ENCODE data around the gene MTLN.
"Not testable (repeated sequence)": the region's sequence is repeated elsewhere in the genome, so short reads cannot be mapped to it uniquely, and the experiment has no call there.

Gene MTLN

DNA sequence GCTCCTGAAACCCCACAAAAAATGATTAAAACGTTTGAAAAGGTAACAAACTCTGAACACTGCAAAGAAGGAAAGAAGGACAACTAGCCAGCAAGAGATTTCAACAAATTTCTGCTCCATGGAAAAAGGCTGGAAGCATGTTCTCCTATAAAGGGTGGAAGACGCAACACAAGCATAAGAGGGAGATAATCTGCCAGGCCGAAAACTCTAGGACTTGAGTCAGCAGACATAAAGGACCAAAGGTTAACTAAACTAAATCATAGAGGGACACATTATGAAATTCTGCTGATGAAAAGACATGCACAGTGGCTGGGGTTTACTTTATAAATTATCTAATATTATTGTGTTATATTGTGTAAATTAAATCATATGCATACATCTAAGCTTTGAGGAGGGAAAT is 14.3 kb downstream of the MTLN start:
- DNase-seq (ENCODE audit: low spot score): no peak

DNA sequence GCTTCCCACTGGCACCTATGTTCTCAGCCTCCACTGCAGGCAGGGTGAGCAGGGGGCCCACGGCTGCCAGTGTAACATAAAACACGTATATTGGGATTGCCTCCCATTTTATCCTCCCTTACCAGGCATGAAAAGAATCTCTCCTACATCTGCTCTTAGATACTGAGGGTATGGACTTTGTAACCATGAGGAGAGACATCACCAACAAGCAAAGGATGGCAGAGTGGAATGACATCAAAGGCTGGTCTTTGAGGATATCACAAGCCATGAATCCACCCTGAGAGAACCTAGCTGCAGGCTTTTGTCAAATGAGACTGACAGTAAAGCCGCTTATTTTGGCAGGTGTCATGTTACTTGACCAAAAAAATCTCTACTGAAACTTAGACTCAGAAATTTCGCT is 14.9 kb downstream of the MTLN start:
- no peak for DNase-seq (ENCODE audit: low spot score)

- not testable (repeated sequence) for DNase-seq (ENCODE audit: low spot score)
Observed at GRCh38 chr2:110190169-110190568, 22.2 kb downstream of the MTLN start.

GRCh38 chr2:110182449-110182848 is 29.9 kb downstream of the MTLN start:
- no peak for DNase-seq (ENCODE audit: low spot score)

DNA sequence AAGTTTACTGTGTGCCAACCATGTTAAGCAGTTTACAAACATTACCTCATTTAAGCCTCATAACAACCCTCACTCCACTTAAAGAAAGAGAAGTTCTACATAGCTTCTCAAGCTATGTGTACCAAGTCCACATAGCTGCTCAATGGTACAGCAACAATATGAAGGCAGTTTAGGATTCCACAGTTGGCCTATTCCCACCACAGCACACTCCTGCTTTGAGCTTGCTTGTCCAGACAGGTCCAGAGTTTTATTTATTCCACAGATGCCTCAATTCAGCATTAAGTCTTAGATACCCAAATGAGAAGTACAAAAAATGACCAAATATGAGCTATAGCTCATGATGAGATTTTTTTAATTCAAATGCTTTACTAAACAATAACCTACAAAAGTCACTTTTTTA is 32.3 kb downstream of the MTLN start:
- no peak for DNase-seq (ENCODE audit: low spot score)

- DNase-seq (ENCODE audit: low spot score): no peak
Observed at GRCh38 chr2:110173523-110173922, 38.8 kb downstream of the MTLN start.

DNA sequence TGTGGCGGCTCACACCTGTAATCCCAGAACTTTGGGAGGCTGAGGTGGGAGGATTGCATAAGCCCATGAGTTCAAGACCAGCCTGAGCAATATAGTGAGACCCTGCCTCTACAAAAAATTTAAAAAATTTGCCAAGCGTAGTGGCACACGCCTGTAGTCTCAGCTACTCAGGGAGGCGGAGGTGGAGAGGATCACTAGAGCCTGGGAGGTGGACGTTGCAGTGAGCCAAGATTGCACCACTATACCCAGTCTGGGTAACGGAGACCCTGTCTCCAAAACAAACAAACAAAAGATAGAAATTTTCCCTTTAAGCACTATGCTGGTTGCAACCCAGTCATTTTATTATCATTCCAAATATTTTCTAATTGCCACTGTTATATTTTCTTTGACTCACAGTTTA is 39.8 kb downstream of the MTLN start:
- DNase-seq (ENCODE audit: low spot score): no peak

DNA sequence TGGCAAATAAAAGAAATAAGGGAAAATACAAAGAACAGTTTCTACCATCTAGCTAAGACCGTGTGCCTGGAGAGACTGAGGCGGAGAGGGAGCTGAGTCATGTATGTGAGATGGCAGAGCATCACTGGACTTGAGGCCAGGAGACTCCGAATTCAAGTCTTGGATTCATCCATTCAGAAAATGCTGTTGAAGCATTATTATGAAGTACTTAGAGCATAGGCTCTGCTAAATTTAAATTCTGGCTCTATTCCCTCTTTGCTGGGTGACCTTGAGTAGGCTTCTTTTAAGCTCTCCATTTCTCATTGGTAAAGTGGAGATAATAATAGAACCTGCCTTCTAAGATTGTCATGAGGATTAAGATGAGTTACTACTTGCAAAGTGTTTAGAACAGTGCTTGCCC is 42.2 kb downstream of the MTLN start:
- DNase-seq (ENCODE audit: low spot score): no peak

- no peak for DNase-seq (ENCODE audit: low spot score)
Observed at GRCh38 chr2:110167326-110168000, 44.9 kb downstream of the MTLN start.

- DNase-seq (ENCODE audit: low spot score): no peak
Observed at GRCh38 chr2:110166266-110166665, 46.1 kb downstream of the MTLN start.
